A673 (cell line): ENCODE measurements around the gene YKT6. TPM values are rescaled to one million over a fixed set of nuclear protein-coding genes. Genes with fewer than 3 reads are reported as not detected.

Source experiments
- BruUV-seq: library from RNA; stranded (reverse); fragments of 400-500 nt; replicated peaks from 2 replicates; lab custom pipeline; 2021; lab: Mats Ljungman, UMichigan
- CTCF ChIA-PET: fragments of 300-600 bp; sonication (Branson Sonifier 250); formaldehyde crosslinking; loops from one replicate; lab custom pipeline; 2022; ENCODE audit warnings: antibody characterized with exemption; lab: Charles Lee
- POLR2A ChIA-PET: fragments of 300-600 bp; sonication (Branson Sonifier 250); formaldehyde crosslinking; loops from one replicate; lab custom pipeline; 2022; ENCODE audit warnings: antibody characterized with exemption; ENCODE audit not compliant: low non-redundant PET; lab: Charles Lee
- DNase-seq: peaks from one replicate; pipeline ENCODE4 v3.0.0-alpha.2; 2015; ENCODE audit warnings: low spot score
- H3K27ac ChIP-seq: fragments of 200-600 bp; sonication (generic); 2 replicates; pipeline ENCODE4 v1.5.1; 2016; ENCODE audit warnings: mixed run types, low read depth, mild to moderate bottlenecking, mixed read lengths, antibody characterized with exemption, low read length; ENCODE audit not compliant: poor library complexity, severe bottlenecking
- H3K27me3 ChIP-seq: fragments of 200-600 bp; sonication (generic); replicated peaks from 2 replicates; pipeline ENCODE4 v1.6.1; 2017; ENCODE audit warnings: mixed run types, low read depth, mild to moderate bottlenecking, mixed read lengths, antibody characterized with exemption, low read length; ENCODE audit not compliant: insufficient read depth, poor library complexity
- H3K36me3 ChIP-seq: fragments of 200-600 bp; sonication (generic); 2 replicates; pipeline ENCODE4 v1.6.1; 2016; ENCODE audit warnings: mixed run types, mild to moderate bottlenecking, mixed read lengths, antibody characterized with exemption, low read length; ENCODE audit not compliant: insufficient read depth, poor library complexity, severe bottlenecking
- H3K4me1 ChIP-seq: fragments of 200-600 bp; sonication (generic); 2 replicates; pipeline ENCODE4 v1.6.1; 2017; ENCODE audit warnings: mixed run types, mild to moderate bottlenecking, mixed read lengths, antibody characterized with exemption, low read length; ENCODE audit not compliant: insufficient read depth, poor library complexity, severe bottlenecking
- H3K4me3 ChIP-seq: fragments of 200-600 bp; sonication (generic); 2 replicates; pipeline ENCODE4 v1.5.1; 2016; ENCODE audit warnings: low read depth, mixed run types, mild to moderate bottlenecking, mixed read lengths, low read length; ENCODE audit not compliant: poor library complexity, severe bottlenecking
- H3K9me3 ChIP-seq: fragments of 200-600 bp; sonication (generic); 2 replicates; pipeline ENCODE4 v1.6.1; 2016; ENCODE audit warnings: mixed run types, low read depth, mild to moderate bottlenecking, mixed read lengths, antibody characterized with exemption, low read length; ENCODE audit not compliant: poor library complexity, severe bottlenecking
- EZH2 ChIP-seq: fragments of 200-600 bp; sonication (generic); IDR thresholded peaks from 2 replicates; pipeline ENCODE4 v1.6.1; 2017; ENCODE audit warnings: borderline replicate concordance, low read depth, mild to moderate bottlenecking, mixed read lengths, antibody characterized with exemption, low read length; ENCODE audit not compliant: poor library complexity, severe bottlenecking
- intact Hi-C: fragments of 100-400 bp; cut with micrococcal nuclease; formaldehyde crosslinking; loops from one replicate; pipeline ENCODE4 v1.10.0; 2022; ENCODE audit not compliant: unreplicated experiment
- total RNA-seq: library from RNA; stranded (reverse); gene quantifications from 2 replicates; pipeline ENCODE4 v1.2.3, GENCODE V29; 2021
- TF ChIP-seq, protein P1 (sequence below): fragments of 300-800, 200-600 bp; sonication (generic); conservative IDR thresholded peaks from 2 replicates; pipeline ENCODE4 v1.5.1; 2017; ENCODE audit warnings: low read depth, mild to moderate bottlenecking, antibody characterized with exemption, low read length, moderate library complexity, mixed read lengths

The YKT6 gene
- total RNA-seq, 1 experiment from 2014 or later, result 140 TPM

GRCh38 chr7:44224974-44225565, 24.3 kb downstream of the YKT6 start:
- ChIA-PET CTCF (no interaction called here), POLR2A (no interaction called here)
- no peak for TF ChIP-seq EZH2
- TF ChIP-seq, protein P1, sequence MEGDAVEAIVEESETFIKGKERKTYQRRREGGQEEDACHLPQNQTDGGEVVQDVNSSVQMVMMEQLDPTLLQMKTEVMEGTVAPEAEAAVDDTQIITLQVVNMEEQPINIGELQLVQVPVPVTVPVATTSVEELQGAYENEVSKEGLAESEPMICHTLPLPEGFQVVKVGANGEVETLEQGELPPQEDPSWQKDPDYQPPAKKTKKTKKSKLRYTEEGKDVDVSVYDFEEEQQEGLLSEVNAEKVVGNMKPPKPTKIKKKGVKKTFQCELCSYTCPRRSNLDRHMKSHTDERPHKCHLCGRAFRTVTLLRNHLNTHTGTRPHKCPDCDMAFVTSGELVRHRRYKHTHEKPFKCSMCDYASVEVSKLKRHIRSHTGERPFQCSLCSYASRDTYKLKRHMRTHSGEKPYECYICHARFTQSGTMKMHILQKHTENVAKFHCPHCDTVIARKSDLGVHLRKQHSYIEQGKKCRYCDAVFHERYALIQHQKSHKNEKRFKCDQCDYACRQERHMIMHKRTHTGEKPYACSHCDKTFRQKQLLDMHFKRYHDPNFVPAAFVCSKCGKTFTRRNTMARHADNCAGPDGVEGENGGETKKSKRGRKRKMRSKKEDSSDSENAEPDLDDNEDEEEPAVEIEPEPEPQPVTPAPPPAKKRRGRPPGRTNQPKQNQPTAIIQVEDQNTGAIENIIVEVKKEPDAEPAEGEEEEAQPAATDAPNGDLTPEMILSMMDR, result no peak
- H3K36me3 ChIP-seq, result no peaks in the 10 kb centered on the region
- no peak overlapping the region for H3K27ac ChIP-seq
- no peaks in the 10 kb centered on the region for H3K9me3 ChIP-seq
- no TSS peak for BruUV-seq
- H3K27me3 ChIP-seq, result no peaks in the 10 kb centered on the region
- no peak overlapping the region for H3K4me3 ChIP-seq
- no peak for DNase-seq
- intact Hi-C loops, result no loop called here
- H3K4me1 ChIP-seq, result peaks cover 5% of the 10 kb centered on the region

DNA sequence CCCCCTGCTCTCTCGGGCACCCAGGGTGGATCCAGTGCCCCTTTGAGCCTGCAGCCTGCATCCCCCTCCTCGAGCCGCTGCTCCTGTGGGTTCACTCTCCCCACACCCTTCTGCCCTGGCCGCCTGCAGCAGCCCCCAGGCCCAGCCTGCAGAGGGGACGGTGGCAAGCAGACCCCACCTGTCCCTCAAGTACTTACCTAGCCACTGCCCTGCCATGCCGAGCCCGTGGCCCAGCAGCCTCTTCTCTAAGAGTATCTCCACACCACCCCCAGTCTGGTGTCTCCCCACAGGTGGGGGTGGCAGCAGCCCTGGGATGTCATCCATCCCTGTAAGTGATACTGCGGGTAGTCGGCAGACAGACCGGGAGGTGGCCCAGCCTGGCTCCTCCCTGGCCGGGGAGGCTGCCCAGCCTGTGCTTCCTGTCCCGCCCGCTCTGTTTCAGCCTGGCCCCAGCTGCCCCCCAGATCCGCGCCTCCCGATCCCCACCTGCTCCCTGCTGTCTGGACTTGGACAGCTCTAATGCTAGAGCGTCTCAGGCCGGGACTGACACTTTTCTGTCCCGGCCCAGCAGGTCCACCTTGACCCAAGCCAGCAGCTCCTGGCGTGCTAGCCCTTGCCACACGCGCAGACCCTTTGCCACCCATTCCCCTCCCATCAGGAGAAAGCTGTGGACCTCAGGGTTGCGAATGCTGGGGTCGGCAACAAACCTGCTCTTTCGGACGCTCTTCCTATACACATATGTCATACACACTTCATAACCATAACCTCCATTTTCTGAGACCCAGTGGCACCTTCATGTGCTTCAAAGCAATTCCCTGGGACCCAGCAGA, 25.0 kb downstream of the YKT6 start:
- no peak overlapping the region for H3K4me3 ChIP-seq
- intact Hi-C loops, result no loop called here
- peaks cover 5% of the 10 kb centered on the region for H3K4me1 ChIP-seq
- no peaks in the 10 kb centered on the region for H3K27me3 ChIP-seq
- no peak for TF ChIP-seq EZH2
- TF ChIP-seq, protein P1, result no peak
- ChIA-PET CTCF (no interaction called here), POLR2A (no interaction called here)
- H3K27ac ChIP-seq, result no peak overlapping the region
- no peaks in the 10 kb centered on the region for H3K36me3 ChIP-seq
- no peak for DNase-seq
- no TSS peak for BruUV-seq
- H3K9me3 ChIP-seq, result no peaks in the 10 kb centered on the region

DNA sequence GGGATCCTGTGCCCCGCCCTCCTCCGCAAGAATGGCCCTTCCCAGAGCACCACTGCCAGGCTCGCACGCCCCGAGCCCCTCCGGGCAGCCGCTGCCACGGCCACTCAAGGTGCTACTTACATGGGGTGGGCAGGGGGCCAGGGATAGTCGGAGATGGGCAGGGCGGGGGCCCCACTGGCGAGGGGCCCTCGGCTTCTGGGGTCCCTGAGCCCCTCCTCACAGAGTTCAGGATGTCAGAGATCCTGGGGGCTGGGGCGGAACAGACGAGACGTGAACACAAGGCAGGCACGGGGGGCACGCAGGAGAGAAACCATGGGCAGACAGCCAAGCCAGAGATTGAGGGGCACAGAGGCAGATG, 25.6 kb downstream of the YKT6 start:
- intact Hi-C loops, result no loop called here
- Histone ChIP-seq H3K36me3 (no peaks in the 10 kb centered on the region), H3K27me3 (no peaks in the 10 kb centered on the region), H3K4me1 (peaks cover 5% of the 10 kb centered on the region), H3K9me3 (no peaks in the 10 kb centered on the region), H3K4me3 (no peak overlapping the region), H3K27ac (no peak overlapping the region)
- no TSS peak for BruUV-seq
- ChIA-PET CTCF (no interaction called here), POLR2A (no interaction called here)
- TF ChIP-seq, protein P1, result no peak
- TF ChIP-seq EZH2, result no peak
- DNase-seq, result no peak
